Skin of body (tissue), 2 donors: ENCODE results near the gene PRTN3. TPM values are rescaled to one million over a fixed set of nuclear protein-coding genes. Genes with fewer than 3 reads are reported as not detected.

Experiments
- small RNA-seq: library from RNA; depleted of rRNA; stranded (forward); fragments of <200 nt; gene quantifications from one replicate; pipeline ENCODE3, GENCODE V24; 2014; ENCODE audit warnings: low replicate concordance
- total RNA-seq: library from RNA; depleted of rRNA; stranded (reverse); fragments of >200 nt; gene quantifications from one replicate; pipeline ENCODE4 v1.2.3, GENCODE V29; 2014

The PRTN3 gene
- total RNA-seq, 1 donor from 2014 or later = 28.9 TPM

Small RNA genes within 50 kb of the gene (small RNA-seq; reads per million reads assigned to genes)
- gene MIR3187 (not detected), gene RNU6-9 (0.17 reads per million)

Other genes starting within 250 kb of the PRTN3 start
- gene POLRMT, start 207.5 kb upstream of the PRTN3 start, total RNA-seq = 15.6 TPM
- gene FGF22, start 201.1 kb upstream of the PRTN3 start, total RNA-seq = 1.4 TPM
- gene RNF126, start 177.8 kb upstream of the PRTN3 start, total RNA-seq = 17.5 TPM
- gene FSTL3, start 164.6 kb upstream of the PRTN3 start, total RNA-seq = 21.0 TPM
- gene PRSS57, start 145.5 kb upstream of the PRTN3 start, total RNA-seq = 0.69 TPM
- gene PALM, start 132.1 kb upstream of the PRTN3 start, total RNA-seq = 25.4 TPM
- gene MISP, start 89.9 kb upstream of the PRTN3 start, total RNA-seq = 1.2 TPM
- gene PTBP1, start 43.5 kb upstream of the PRTN3 start, total RNA-seq = 106 TPM
- 0.89 TPM for gene PLPPR3, start 19.0 kb upstream of the PRTN3 start, total RNA-seq
- gene AZU1, start 13.2 kb upstream of the PRTN3 start, total RNA-seq = 12.8 TPM
- gene ELANE, start 11.3 kb downstream of the PRTN3 start, total RNA-seq = 24.0 TPM
- 79.1 TPM for gene CFD, start 18.7 kb downstream of the PRTN3 start, total RNA-seq
- gene MED16, start 52.2 kb downstream of the PRTN3 start, total RNA-seq = 16.5 TPM
- not detected for gene RNU6-9, start 52.5 kb downstream of the PRTN3 start, total RNA-seq
- 28.7 TPM for gene R3HDM4, start 72.2 kb downstream of the PRTN3 start, total RNA-seq
- not detected for gene KISS1R, start 76.3 kb downstream of the PRTN3 start, total RNA-seq
- gene ARID3A, start 85.0 kb downstream of the PRTN3 start, total RNA-seq = 12.8 TPM
- gene WDR18, start 143.3 kb downstream of the PRTN3 start, total RNA-seq = 34.1 TPM
- 0.20 TPM for gene GRIN3B, start 159.4 kb downstream of the PRTN3 start, total RNA-seq
- 40.6 TPM for gene TMEM259, start 180.1 kb downstream of the PRTN3 start, total RNA-seq
- gene RNU6-2, start 180.5 kb downstream of the PRTN3 start, total RNA-seq = not detected
- 58.2 TPM for gene CNN2, start 185.6 kb downstream of the PRTN3 start, total RNA-seq
- 4.8 TPM for gene ABCA7, start 199.1 kb downstream of the PRTN3 start, total RNA-seq
- 10.7 TPM for gene ARHGAP45, start 226.2 kb downstream of the PRTN3 start, total RNA-seq